ENCODE data around the gene TMOD1.

The TMOD1 gene

GRCh38 chr9:97632985-97633858, 131.8 kb downstream of the TMOD1 start, which contains the start of the genes NCBP1 and TSTD2:
TSS of gene NCBP1 (plus strand) at chr9:97633821. CDS start at chr9:97633882, 61 bp downstream.
TSS of gene TSTD2 (minus strand) at chr9:97633368. CDS start at chr9:97627562, 5,806 bp downstream.
- peak; percentile 96 for DNase-seq (ENCODE audit: low spot score)

- DNase-seq (ENCODE audit: low spot score), result peak; percentile 10
These were observed 132.5 kb downstream of the TMOD1 start for GRCh38 chr9:97633859-97634490.

- DNase-seq (ENCODE audit: low spot score), result no peak
These were observed 133.6 kb downstream of the TMOD1 start for GRCh38 chr9:97635026-97635425.

- DNase-seq (ENCODE audit: low spot score), result no peak
These were observed 135.4 kb downstream of the TMOD1 start for GRCh38 chr9:97636903-97637302.

- DNase-seq (ENCODE audit: low spot score), result no peak
These were observed 137.2 kb downstream of the TMOD1 start for GRCh38 chr9:97638666-97639065.

GRCh38 chr9:97640325-97640724, 138.9 kb downstream of the TMOD1 start:
- DNase-seq (ENCODE audit: low spot score), result no peak

- no peak for DNase-seq (ENCODE audit: low spot score)
These were observed 144.3 kb downstream of the TMOD1 start for GRCh38 chr9:97645720-97646119.

- DNase-seq (ENCODE audit: low spot score), result no peak
These were observed 146.5 kb downstream of the TMOD1 start for GRCh38 chr9:97647996-97648395.
